GM21737 (cell line): ENCODE measurements around the gene CISH.

Experiments
- ATAC-seq: cut with Tn5 transposase; IDR thresholded peaks from one replicate; pipeline ENCODE4 v1.9.1; 2021; ENCODE audit warnings: mild to moderate bottlenecking, moderate library complexity; ENCODE audit not compliant: unreplicated experiment

The CISH gene

GRCh38 chr3:50611464-50612233, at the start of gene CISH:
TSS of gene CISH (minus strand) at chr3:50611774. CDS start at chr3:50611650, 124 bp downstream.
- peak; percentile 57 for ATAC-seq

DNA sequence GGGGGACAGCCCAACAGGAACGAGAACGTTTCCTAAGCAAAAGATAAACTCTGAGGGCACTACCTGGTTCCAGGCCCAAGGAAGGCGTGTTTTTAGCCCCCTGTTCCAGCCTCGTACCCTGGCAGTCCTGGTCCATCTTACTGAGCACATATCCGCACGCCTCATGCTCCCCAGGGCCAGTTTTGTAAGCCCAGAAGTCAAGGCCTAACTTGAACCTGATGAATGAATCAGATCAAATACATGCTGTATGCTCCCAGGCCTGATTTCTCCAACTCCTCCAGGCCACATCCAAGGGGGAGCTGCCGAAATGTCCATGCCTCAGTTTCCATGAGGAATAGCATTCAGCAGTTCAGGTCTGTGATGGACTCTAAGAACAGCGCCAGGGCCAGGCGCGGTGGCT, 48.8 kb upstream of the CISH start:
- no peak for ATAC-seq

- ATAC-seq, result no peak
Measured at GRCh38 chr3:50658831-50659230, 47.3 kb upstream of the CISH start.

DNA sequence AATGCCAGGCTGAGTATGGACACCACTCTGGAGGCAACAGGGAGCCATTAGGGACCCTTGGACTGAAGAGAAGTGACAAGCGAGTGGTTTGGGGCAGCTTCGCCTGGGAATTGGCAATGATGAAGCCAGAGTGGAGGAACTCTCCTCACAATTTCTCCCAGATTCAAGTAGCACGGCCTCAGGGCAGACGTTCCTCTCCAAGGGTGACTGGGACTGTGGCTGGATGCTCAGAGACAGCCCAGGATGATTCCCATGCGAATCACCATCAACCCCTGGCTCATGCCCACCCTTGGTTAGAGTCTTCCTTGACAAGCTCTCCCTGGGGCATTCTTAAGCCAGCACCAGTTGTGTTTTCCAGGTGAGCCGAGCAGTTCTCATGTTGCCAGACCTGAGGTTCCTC, 46.8 kb upstream of the CISH start:
- ATAC-seq, result no peak

GRCh38 chr3:50657816-50658215, 46.2 kb upstream of the CISH start:
- ATAC-seq, result no peak

DNA sequence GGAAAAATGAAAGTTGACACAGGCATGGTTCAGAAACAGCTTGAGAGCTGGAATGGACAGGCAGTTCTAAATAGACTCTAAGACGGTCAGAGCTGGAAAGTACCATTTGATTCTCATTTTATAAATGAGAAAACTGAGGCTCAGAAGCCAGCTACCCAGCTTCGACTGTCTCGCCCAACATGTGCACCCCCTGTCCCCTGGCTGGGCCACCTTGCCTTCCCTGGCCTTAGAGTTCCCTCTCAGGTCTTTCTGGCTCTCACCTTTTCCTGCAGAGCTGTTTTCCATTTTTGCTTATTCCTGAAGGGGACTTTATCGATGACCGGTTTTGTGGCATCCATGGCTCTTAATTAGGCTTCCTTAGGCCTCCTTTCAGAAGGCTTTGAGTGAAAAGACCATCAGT, 45.8 kb upstream of the CISH start:
- ATAC-seq, result no peak

- ATAC-seq, result no peak
Measured at GRCh38 chr3:50656417-50657195, 45.0 kb upstream of the CISH start.

- ATAC-seq, result no peak
Measured at GRCh38 chr3:50655009-50655830, 43.6 kb upstream of the CISH start.

GRCh38 chr3:50653937-50654595, 42.5 kb upstream of the CISH start:
- no peak for ATAC-seq

- ATAC-seq, result no peak
Measured at GRCh38 chr3:50652709-50653108, 41.1 kb upstream of the CISH start.

GRCh38 chr3:50651920-50652529, 40.5 kb upstream of the CISH start:
- no peak for ATAC-seq

GRCh38 chr3:50651445-50651844, 39.9 kb upstream of the CISH start:
- no peak for ATAC-seq

DNA sequence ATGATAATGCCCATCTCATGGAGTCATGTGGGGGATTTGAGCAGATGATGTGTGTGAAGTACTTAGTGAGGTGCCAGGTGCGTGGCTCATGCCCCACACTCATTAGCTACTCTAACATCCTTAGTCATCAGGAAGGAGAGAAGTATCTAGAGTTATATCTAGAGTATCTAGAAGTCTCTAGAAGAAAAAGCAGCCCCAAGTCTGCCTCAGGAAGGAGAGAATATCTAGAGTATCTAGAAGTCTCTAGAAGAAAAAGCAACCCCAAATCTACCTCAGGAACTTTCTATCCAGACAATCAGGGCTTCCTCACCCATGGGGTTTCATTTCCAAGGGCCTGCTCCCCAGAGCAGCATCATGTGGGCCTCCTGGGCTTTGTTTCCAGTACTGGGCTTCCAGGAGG, 38.4 kb upstream of the CISH start:
- ATAC-seq, result no peak

DNA sequence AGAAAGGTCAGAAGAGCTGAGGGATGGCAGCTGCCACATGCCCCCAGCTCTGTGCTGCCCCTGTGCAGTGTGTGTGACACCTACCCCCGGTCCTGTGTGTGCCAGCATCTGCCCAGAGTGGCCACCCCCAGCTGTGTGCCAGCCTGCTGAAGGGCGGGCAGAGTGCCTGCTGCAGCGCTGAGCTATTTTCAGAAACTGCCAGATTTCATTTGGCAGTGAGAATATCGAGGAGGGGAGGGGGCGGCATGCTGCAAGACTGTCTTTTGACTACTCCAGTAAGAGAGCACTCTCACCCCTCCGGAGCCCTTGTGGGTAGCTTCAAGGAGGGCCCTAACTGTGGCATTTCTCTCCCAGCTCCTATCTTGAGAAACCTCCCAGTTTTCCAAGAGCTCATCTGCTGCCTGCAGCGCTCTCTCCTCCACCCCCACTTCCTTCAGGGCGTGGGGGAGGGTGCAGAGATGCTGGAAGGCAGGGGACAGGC, 37.9 kb upstream of the CISH start:
- no peak for ATAC-seq

DNA sequence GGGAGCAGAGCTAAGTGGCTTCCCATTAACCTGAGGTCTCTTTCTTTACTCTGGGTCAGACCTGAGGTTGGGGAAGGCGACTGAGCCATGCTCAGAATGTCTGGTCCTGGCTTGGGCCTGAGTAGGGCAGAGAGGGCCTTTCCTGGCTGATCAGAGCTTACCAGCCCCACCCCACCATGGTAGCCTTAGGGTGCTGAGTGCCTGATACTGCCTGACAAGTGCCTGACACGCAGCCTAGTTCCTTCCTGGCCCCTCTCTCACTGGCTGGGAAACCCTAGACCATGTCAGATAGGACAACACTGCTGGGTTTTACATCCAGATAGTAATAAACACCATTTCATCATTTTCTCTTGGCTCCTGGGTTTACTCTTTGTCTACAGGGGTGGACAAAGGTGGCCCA, 37.4 kb upstream of the CISH start:
- ATAC-seq, result no peak

- no peak for ATAC-seq
Measured at GRCh38 chr3:50648313-50648712, 36.7 kb upstream of the CISH start.

DNA sequence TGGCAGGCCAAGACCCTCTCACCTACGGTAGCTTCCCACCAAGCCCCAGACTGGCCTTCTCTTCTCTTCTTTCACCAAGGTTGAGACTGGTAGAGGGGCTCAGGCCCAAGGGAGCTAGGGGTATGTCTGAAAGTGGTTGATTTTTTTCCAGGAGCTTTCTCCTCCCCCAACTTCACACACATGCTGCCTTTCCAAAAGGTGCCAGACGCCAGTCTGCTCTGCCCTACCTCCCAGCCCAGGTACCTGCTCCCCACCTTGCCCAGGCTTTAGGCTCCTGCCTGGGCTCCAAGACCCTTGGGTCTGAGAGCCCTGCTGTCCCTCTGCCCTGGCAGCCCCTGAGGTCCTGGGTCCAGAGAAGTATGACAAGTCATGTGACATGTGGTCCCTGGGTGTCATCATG, 33.8 kb upstream of the CISH start:
- no peak for ATAC-seq

GRCh38 chr3:50644561-50644960, 33.0 kb upstream of the CISH start:
- ATAC-seq, result no peak

DNA sequence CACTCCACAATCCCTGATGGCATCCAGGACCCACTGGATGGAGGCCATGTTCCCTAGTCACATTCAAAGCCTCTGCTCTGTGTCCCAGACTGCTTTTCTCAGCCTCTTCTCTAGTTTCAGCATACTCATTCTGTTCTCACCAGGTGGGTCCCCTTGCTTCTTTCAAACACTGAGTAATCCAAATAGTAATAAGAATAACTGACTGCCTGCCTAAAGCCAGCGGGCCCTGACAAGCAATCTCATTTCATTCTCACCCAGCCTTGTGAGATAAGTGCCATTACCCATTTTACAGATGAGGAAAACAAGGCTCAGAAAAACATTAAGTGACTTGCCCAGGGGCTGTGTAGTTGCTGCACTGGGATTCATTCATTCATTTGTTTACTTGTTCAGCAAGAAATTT, 30.8 kb upstream of the CISH start:
- ATAC-seq, result no peak

DNA sequence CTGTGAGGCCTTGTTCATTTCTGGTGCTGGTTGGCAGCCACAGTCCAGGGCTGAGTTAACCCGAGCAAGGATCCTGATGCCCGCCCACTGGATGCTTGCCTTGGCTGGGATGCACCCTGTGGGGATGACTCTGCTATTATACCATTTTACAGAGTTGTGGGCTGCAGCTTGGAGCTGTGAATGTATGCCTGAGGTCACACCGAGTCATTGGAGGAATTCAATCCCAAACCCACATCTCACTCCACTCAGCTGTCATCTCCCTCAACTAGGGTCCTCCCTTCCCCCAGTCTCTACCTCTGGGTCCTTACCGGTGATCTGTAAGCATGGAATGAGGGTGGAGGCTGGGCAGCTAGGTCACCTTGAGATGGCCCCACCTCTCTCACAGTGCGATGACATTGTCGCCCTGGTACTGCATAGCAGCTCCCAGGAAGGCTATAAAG, 27.5 kb upstream of the CISH start:
- ATAC-seq, result no peak
